MM.1S (cell line): ENCODE data around the gene HIGD1C.

Source experiments
- CTCF ChIP-seq: fragments of 300-600 bp; sonication (generic); IDR thresholded peaks from 2 replicates; pipeline ENCODE4 v1.5.1; 2016; ENCODE audit warnings: antibody characterized with exemption, low read length, mixed read lengths
- EZH2 ChIP-seq: fragments of 300-600 bp; sonication (generic); optimal IDR thresholded peaks from 2 replicates; pipeline ENCODE3; 2017; ENCODE audit warnings: low read depth, mild to moderate bottlenecking, antibody characterized with exemption, low read length, mixed read lengths
- EZH2phosphoT487 ChIP-seq: fragments of 300-600 bp; sonication (generic); IDR thresholded peaks from 2 replicates; pipeline ENCODE4 v1.6.1; 2018; ENCODE audit warnings: antibody characterized with exemption, low read length

- TF ChIP-seq CTCF (no peak), EZH2phosphoT487 (no peak), EZH2 (no peak)
Observed at GRCh38 chr12:51018956-51019355, 66.6 kb downstream of the HIGD1C start.
